Neutrophil (primary cell): ENCODE measurements around the gene SOX18.

ENCODE experiments used
- H3K27ac ChIP-seq: fragments of 200-600 bp; sonication (generic); 2 replicates; pipeline ENCODE4 v1.5.1; 2016; ENCODE audit warnings: mild to moderate bottlenecking, moderate library complexity
- H3K27me3 ChIP-seq: fragments of 200-600 bp; sonication (generic); 2 replicates; pipeline ENCODE4 v1.6.0; 2016; ENCODE audit warnings: mild to moderate bottlenecking
- H3K36me3 ChIP-seq: fragments of 200-600 bp; sonication (generic); 2 replicates; pipeline ENCODE4 v1.5.1; 2017
- H3K4me1 ChIP-seq, 2 experiments: fragments of 200-600 bp in 1 of 2; sonication (generic) in 1 of 2; 1 replicate in 1 of 2; 2 replicates in 1 of 2; pipeline versions ENCODE4 v1.5.1 to v1.6.1; 2013 to 2016; ENCODE audit warnings: low read depth in 1 of 2, low read length in 1 of 2, mild to moderate bottlenecking in 1 of 2, moderate library complexity in 1 of 2; ENCODE audit not compliant: control insufficient read depth in 1 of 2, insufficient read depth in 1 of 2
- H3K4me3 ChIP-seq, 2 experiments: fragments of 200-600 bp in 1 of 2; sonication (generic) in 1 of 2; 1 replicate in 1 of 2; 2 replicates in 1 of 2; pipeline ENCODE4 v1.5.1; 2013 to 2016; ENCODE audit warnings: low read depth in 1 of 2, low read length in 1 of 2, mild to moderate bottlenecking in 1 of 2, moderate library complexity in 1 of 2
- H3K9me3 ChIP-seq: fragments of 200-600 bp; sonication (generic); 2 replicates; pipeline ENCODE4 v1.5.1; 2016
- TF ChIP-seq, protein P1 (sequence below): fragments of 200-600 bp; sonication (generic); IDR thresholded peaks from 2 replicates; pipeline ENCODE4 v1.5.1; 2016; ENCODE audit warnings: antibody characterized with exemption

SOX18 gene

DNA sequence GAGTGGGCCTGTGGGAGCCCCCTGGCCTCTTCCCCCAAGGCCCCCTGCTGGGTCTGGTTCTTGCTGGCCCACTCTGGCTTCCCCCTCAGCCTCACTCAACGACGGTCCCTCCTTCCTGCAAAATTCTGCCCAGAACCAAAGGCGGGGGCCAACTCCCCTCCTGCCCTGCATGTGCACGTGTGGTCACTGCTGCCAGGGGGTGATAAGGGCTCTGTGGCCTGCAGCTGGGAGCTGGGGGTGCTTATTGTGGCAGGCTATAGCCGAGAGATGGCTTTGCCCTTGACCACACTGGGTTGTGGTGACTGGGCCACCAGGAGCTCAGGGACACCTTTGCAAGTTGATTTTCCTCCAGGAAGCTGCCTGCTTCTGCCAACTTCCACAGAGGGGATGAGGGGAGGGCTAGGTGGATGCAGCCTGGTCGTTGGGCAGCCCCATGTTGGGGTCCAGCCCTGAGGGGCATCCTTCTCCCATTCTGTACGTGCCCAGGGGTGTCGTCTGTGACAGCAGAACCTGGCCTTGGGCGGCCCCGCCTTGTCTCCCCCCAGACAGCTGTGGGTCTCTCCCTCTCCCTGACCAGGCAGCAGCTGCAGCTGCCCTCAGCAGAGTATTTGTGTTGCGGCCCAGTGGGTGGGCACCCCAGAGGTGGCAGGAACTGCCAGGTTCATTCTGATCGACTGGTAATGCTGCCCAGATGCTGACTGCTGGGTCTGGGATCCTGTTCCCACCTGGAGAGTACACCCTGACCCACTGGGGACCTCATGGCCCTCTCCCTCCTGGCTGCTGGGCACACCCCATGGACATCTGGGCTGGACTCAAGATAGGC, 19.2 kb upstream of the SOX18 start:
- TF ChIP-seq, protein P1, sequence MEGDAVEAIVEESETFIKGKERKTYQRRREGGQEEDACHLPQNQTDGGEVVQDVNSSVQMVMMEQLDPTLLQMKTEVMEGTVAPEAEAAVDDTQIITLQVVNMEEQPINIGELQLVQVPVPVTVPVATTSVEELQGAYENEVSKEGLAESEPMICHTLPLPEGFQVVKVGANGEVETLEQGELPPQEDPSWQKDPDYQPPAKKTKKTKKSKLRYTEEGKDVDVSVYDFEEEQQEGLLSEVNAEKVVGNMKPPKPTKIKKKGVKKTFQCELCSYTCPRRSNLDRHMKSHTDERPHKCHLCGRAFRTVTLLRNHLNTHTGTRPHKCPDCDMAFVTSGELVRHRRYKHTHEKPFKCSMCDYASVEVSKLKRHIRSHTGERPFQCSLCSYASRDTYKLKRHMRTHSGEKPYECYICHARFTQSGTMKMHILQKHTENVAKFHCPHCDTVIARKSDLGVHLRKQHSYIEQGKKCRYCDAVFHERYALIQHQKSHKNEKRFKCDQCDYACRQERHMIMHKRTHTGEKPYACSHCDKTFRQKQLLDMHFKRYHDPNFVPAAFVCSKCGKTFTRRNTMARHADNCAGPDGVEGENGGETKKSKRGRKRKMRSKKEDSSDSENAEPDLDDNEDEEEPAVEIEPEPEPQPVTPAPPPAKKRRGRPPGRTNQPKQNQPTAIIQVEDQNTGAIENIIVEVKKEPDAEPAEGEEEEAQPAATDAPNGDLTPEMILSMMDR = no peak
- H3K27ac ChIP-seq = no peak overlapping the region
- H3K36me3 ChIP-seq = peaks cover 23% of the 10 kb centered on the region
- no peak overlapping the region for H3K4me3 ChIP-seq
- H3K4me1 ChIP-seq = peaks cover 38 to 68% of the 10 kb centered on the region in 2 experiments
- H3K27me3 ChIP-seq = peaks cover 15% of the 10 kb centered on the region
- H3K9me3 ChIP-seq = peaks cover under 1% of the 10 kb centered on the region

DNA sequence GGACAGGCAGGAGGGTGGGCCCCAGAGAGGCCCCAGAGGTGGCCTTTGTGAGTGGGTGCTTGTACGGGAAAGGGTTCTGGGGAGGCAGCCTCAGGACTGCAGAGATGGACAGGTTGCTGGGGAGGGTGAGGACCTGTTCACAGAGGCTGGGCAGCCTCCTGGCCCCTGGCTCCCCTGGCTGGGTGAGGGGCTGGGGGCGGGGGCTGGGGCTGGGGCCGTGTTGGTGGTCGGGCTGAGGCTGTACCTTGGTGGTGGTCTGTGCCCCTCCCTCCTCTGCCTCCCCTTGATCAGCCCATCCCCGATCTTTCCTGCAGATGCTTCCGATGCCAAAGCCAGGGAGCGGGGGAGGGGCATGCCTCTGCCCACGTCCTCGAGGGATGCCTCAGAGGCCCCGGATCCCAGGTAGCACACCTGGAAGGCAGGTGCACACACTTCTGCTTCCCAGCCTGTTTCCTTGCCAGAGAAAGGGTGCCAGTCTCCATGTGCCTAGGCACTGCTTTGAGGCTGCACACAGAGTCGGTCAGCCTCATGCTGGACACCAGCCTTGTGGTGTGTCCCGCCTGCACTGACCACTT, 18.4 kb upstream of the SOX18 start:
- TF ChIP-seq, protein P1 = no peak
- no peaks in the 10 kb centered on the region for H3K9me3 ChIP-seq
- H3K4me3 ChIP-seq = no peak overlapping the region
- H3K4me1 ChIP-seq = peaks cover 41 to 65% of the 10 kb centered on the region in 2 experiments
- no peak overlapping the region for H3K27ac ChIP-seq
- H3K27me3 ChIP-seq = peaks cover 19% of the 10 kb centered on the region
- H3K36me3 ChIP-seq = peaks cover 16% of the 10 kb centered on the region

DNA sequence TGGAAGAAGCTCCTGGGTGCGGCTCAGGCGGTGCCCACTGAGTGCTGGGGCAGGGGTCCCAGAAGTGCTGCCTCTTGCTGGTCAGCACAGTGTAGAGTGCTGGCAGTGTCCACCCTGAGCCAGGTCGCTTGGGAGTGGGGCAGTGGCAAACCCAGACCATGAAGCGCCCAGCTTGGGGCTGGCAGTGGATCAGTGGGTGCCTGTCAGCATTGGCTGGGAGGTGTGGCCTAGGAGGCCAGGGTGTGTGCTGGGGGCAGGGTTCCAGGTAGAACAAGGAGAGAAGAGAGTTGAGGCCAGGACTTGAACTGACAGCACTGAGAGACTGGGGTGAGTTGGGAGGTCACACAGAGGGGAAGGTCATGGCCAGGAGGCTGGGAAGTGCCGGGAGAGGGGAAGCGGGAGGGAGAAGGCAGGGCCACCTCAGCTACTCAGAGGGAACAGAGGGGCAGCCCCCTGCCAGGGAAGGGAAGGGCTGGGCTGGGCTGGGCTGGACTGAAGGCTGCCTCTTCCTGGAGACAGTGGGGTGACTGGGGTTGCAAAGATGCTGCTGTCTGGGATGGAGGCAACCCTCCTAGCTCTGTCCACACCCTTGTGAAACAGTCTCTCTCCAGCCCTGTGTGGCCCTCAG, 17.7 kb upstream of the SOX18 start:
- Histone ChIP-seq H3K9me3 (no peaks in the 10 kb centered on the region), H3K36me3 (peaks cover 8% of the 10 kb centered on the region), H3K4me3 (no peak overlapping the region), H3K27ac (no peak overlapping the region), H3K27me3 (peaks cover 19% of the 10 kb centered on the region), H3K4me1 (peaks cover 43 to 67% of the 10 kb centered on the region in 2 experiments)
- TF ChIP-seq, protein P1 = no peak

DNA sequence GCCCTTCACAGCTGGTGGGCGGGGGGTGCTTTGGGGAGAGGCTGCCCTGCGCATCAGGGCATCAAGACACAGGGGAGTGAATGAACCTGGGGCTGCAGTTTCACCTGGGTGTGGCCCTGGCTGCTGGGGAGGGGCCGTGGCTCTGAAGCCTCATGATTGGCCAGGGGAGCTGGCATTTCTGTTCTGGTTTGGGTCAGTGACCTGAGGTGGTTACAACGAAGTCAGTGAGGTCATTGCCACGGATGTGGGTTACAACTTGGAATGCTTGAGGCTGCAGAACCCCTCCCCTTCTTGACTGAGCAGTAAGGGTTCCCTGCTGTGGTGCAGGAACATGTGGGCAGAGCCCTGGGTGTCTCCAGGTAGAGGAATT, 16.5 kb upstream of the SOX18 start:
- H3K4me1 ChIP-seq = peaks cover 41 to 67% of the 10 kb centered on the region in 2 experiments
- TF ChIP-seq, protein P1 = no peak
- no peaks in the 10 kb centered on the region for H3K9me3 ChIP-seq
- H3K4me3 ChIP-seq = no peak overlapping the region
- peak overlapping the region; percentile 8 for H3K27ac ChIP-seq
- no peaks in the 10 kb centered on the region for H3K36me3 ChIP-seq
- peaks cover 19% of the 10 kb centered on the region for H3K27me3 ChIP-seq

DNA sequence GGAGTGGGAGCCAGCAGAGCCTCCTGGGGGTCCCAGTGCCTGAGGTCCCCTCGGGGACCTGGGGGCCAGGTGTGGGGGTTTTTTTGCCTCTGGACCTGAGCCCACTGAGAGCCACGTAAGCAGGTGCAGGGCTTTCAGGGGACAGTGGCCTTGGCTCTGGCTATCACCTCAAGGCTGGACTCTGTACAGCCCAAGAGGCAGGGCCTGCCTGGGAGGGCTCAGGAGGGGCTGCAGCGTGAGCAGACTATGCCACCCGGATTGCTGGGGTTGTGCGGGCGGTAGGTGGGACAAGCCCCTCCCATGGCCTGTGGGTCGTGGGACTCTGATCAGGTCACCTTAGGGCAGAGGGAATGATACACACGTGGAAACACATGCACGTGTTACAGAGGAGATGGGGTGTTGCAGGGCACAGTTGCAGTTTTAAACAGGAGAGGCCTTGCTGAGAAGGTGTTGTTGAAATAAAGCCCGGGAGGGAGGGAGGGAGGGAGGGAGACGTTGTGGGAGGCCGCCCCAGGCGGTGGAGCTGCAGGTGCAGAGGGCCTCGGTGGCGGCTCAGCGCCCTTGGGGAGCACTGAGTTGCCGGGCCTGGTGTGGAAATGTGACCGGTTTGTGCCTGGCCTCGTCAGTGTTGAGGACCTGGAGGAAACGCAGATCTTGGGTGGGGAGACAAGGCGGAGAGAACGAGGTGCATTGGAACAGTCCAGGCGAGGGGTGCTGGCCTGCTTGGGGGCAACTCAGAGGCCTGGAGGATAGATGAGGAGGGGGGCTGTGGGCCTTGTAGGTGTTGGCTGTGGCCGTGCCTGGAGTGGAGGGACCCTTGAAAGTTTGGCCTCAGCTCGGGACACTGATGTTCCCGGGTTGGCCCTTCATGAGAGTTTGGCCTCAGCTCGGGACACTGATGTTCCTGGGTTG, 15.9 kb upstream of the SOX18 start:
- no peak overlapping the region for H3K4me3 ChIP-seq
- peaks cover 19% of the 10 kb centered on the region for H3K27me3 ChIP-seq
- H3K27ac ChIP-seq = peak overlapping the region; percentile 8
- H3K9me3 ChIP-seq = no peaks in the 10 kb centered on the region
- no peaks in the 10 kb centered on the region for H3K36me3 ChIP-seq
- TF ChIP-seq, protein P1 = no peak
- peaks cover 41 to 63% of the 10 kb centered on the region in 2 experiments for H3K4me1 ChIP-seq
